KMS-11 (cell line): ENCODE measurements around the gene TMEM184A.

ENCODE experiments used
- H2AFZ ChIP-seq: fragments of 200-600 bp; sonication (generic); 2 replicates; pipeline ENCODE4 v1.6.1; 2016; ENCODE audit warnings: antibody characterized with exemption, mixed run types, low read depth
- H3K27ac ChIP-seq: fragments of 200-600 bp; sonication (generic); 2 replicates; pipeline ENCODE4 v1.6.1; 2016; ENCODE audit warnings: mild to moderate bottlenecking, mixed run types
- H3K27me3 ChIP-seq: fragments of 200-600 bp; sonication (generic); 2 replicates; pipeline ENCODE4 v1.6.1; 2017; ENCODE audit warnings: mild to moderate bottlenecking, low read depth, mixed run types, moderate library complexity; ENCODE audit not compliant: insufficient read depth
- H3K36me3 ChIP-seq: fragments of 200-600 bp; sonication (generic); 2 replicates; pipeline ENCODE4 v1.6.1; 2017; ENCODE audit warnings: mild to moderate bottlenecking, mixed run types; ENCODE audit not compliant: insufficient read depth
- H3K4me1 ChIP-seq: fragments of 200-600 bp; sonication (generic); 2 replicates; pipeline ENCODE4 v1.6.1; 2016; ENCODE audit warnings: mild to moderate bottlenecking, low read depth, mixed run types; ENCODE audit not compliant: poor library complexity, severe bottlenecking
- H3K4me2 ChIP-seq: fragments of 200-600 bp; sonication (generic); 2 replicates; pipeline ENCODE4 v1.7.0; 2016; ENCODE audit warnings: mild to moderate bottlenecking, mixed run types
- H3K4me3 ChIP-seq: fragments of 200-600 bp; sonication (generic); IDR thresholded peaks from 2 replicates; pipeline ENCODE4 v1.6.1; 2017; ENCODE audit warnings: low read depth, low read length, mixed read lengths; ENCODE audit not compliant: insufficient read depth
- H3K79me2 ChIP-seq: fragments of 200-600 bp; sonication (generic); 2 replicates; pipeline ENCODE4 v1.6.1; 2016; ENCODE audit warnings: low read depth, mixed run types; ENCODE audit not compliant: insufficient read depth
- H3K9ac ChIP-seq: fragments of 200-600 bp; sonication (generic); 2 replicates; pipeline ENCODE4 v1.6.1; 2016; ENCODE audit warnings: mild to moderate bottlenecking, mixed run types
- H4K20me1 ChIP-seq: fragments of 200-600 bp; sonication (generic); 2 replicates; pipeline ENCODE4 v1.6.1; 2016; ENCODE audit warnings: mild to moderate bottlenecking, mixed run types; ENCODE audit not compliant: insufficient read depth
- TF ChIP-seq, protein P1 (sequence below): fragments of 200-600 bp; sonication (generic); conservative IDR thresholded peaks from 2 replicates; pipeline ENCODE4 v1.6.1; 2017; ENCODE audit warnings: low read depth, mild to moderate bottlenecking, antibody characterized with exemption, low read length, moderate library complexity, mixed read lengths

The TMEM184A gene

DNA sequence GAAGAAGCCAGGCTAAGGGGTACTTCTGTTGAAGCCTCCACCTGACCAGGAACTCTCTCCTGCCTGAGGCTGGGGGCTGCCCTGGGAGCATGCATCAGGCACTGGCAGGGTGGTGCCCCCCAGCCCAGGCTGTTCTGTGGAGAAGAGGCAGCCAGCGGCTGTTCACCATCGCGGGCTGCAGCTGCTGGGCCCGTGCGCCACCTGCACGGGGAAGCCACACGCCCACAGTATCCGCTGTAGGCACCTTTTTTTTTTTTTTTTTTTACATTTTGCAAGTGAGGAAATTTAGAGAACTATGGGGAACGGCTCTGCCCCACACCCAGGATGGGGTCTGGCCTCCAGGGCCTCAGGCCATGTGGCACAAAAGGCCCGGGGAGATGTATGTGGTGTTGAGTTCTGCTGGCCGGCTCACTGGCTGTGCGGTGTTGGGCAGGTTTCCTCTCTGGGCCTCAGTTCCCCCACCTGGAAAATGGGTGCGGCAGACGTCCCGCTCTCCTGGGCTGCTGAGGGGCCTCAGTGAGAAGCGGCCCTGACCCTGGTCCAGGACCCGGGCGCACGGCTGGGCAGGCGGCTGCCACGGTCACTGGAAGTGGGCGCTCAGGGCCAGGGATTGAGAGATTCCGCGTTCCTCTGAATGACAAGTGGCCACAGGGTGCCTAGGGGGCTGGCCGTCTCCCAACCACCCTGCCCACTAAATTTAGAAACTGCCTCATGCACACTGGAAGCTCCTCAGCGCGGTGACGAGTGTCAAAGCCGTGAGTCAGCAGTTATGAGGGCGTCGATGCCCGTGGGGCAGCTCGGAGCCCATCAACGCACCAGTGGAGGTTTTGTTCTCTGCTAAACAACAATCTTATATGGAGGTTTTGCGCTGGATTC lies 43.0 kb downstream of the TMEM184A start:
- Histone ChIP-seq H2AFZ (no peak overlapping the region), H3K9ac (no peak overlapping the region), H3K79me2 (no peaks in the 10 kb centered on the region), H3K36me3 (no peaks in the 10 kb centered on the region), H3K27ac (no peak overlapping the region), H3K4me3 (no peak overlapping the region), H3K4me2 (no peak overlapping the region), H4K20me1 (no peaks in the 10 kb centered on the region), H3K27me3 (peaks cover 14% of the 10 kb centered on the region; the same call in 1 of the 2 replicates), H3K4me1 (peaks cover 7% of the 10 kb centered on the region)
- TF ChIP-seq, protein P1, sequence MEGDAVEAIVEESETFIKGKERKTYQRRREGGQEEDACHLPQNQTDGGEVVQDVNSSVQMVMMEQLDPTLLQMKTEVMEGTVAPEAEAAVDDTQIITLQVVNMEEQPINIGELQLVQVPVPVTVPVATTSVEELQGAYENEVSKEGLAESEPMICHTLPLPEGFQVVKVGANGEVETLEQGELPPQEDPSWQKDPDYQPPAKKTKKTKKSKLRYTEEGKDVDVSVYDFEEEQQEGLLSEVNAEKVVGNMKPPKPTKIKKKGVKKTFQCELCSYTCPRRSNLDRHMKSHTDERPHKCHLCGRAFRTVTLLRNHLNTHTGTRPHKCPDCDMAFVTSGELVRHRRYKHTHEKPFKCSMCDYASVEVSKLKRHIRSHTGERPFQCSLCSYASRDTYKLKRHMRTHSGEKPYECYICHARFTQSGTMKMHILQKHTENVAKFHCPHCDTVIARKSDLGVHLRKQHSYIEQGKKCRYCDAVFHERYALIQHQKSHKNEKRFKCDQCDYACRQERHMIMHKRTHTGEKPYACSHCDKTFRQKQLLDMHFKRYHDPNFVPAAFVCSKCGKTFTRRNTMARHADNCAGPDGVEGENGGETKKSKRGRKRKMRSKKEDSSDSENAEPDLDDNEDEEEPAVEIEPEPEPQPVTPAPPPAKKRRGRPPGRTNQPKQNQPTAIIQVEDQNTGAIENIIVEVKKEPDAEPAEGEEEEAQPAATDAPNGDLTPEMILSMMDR = no peak

DNA sequence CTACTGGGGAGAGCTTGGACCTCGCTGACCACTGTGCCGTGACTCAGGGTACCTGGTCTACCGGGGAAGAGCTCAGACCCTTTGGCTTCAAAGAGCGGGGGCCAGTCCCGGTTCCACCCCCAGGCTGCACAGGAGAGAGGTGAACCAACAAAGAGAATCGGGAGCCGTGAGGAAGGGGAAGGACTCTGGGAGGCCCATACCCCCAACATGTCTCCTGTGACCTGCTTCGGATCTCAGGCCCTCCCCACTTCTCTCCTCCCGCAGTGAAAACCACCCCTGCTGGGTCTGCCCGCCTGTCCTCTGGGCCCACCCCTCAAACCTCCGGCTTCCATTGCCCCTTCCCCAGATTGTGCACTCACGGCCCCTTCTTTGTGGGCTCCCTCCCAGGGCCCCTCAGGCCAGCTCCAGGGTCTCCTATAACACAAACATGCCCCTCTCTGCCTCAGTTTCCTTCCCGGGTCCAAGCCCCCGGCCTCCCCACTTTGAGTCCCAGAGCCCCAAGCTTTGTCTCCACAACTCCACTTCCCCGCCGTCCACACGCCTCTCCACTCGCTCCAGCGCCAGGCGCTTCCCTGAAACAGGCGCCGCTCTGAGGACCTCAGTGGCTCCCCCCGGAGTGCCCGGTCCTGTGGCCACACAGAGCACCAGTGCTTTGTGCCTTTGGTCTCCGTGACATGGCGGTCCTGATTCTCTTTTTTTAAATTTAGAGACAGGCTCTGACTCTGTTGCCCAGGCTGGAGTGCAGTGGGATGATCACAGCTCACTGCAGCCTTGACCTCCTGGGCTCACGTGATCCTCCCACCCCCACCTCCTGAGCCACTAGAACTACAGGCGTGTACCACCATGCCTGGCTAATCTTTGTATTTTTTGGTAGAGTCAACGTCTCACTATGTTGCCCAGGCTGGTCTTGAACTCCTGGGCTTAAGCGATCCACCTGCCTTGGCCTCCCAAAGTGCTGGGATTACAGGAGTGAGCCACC lies 44.3 kb downstream of the TMEM184A start:
- H3K36me3 ChIP-seq = no peaks in the 10 kb centered on the region
- TF ChIP-seq, protein P1 = no peak
- 0 out of 2 replicates have a peak, but pooled peaks cover 9% of the 10 kb centered on the region for H3K27me3 ChIP-seq
- H3K4me2 ChIP-seq = no peak overlapping the region
- no peaks in the 10 kb centered on the region for H3K79me2 ChIP-seq
- H4K20me1 ChIP-seq = no peaks in the 10 kb centered on the region
- H2AFZ ChIP-seq = no peak overlapping the region
- H3K4me1 ChIP-seq = peaks cover 9% of the 10 kb centered on the region
- no peak overlapping the region for H3K9ac ChIP-seq
- no peak overlapping the region for H3K27ac ChIP-seq
- no peak overlapping the region for H3K4me3 ChIP-seq

DNA sequence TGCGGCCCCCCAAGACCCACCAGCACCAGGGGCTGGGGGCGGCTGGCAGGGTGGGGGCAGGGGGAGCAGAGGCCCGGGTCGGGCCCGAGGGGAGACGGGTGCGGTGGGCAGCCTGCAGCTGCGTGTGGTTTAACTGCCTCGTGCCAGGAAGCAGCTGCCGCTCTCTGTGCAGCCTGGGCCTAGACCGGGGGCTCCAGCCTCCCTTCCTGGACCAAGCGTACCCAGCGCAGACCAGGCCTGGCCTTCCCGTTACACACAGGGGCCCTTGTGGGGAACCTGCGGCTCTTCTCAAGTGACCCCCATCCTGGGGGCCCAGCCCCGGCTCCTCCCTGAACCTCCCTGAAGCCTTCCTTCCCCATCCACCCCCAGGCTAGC lies 45.2 kb downstream of the TMEM184A start:
- TF ChIP-seq, protein P1 = no peak
- Histone ChIP-seq H3K27ac (no peak overlapping the region), H3K9ac (no peak overlapping the region), H2AFZ (no peak overlapping the region), H3K4me2 (no peak overlapping the region), H3K4me3 (no peak overlapping the region), H4K20me1 (no peaks in the 10 kb centered on the region), H3K36me3 (no peaks in the 10 kb centered on the region), H3K79me2 (no peaks in the 10 kb centered on the region), H3K27me3 (0 out of 2 replicates have a peak, but pooled peaks cover 5% of the 10 kb centered on the region), H3K4me1 (peaks cover 9% of the 10 kb centered on the region)

DNA sequence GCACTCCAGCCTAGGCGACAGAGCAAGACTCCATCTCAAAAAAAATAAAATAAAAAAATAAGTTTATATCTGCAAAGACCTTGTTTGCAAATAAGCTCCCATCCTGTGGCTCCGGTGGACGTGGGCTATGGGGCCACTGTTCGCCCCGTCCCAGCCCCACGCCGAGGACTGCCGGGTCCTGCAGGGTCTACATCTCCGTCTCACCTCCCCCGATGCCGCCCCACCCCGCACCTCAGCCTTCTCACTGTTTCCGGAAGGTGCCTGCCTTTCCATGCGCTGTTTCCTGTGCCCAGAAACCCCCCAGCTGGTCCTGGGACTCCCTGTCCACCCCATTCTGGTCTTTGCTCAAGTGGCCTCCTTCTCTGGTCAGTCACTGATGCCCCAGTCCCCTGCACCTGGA lies 46.8 kb downstream of the TMEM184A start:
- no peak overlapping the region for H3K27ac ChIP-seq
- TF ChIP-seq, protein P1 = no peak
- no peak overlapping the region for H3K4me3 ChIP-seq
- peaks cover 9% of the 10 kb centered on the region for H3K4me1 ChIP-seq
- no peaks in the 10 kb centered on the region for H3K36me3 ChIP-seq
- no peak overlapping the region for H3K9ac ChIP-seq
- no peaks in the 10 kb centered on the region for H3K27me3 ChIP-seq
- no peak overlapping the region for H3K4me2 ChIP-seq
- H4K20me1 ChIP-seq = no peaks in the 10 kb centered on the region
- no peak overlapping the region for H2AFZ ChIP-seq
- no peaks in the 10 kb centered on the region for H3K79me2 ChIP-seq
